ENCODE data around the gene UAP1L1. TPM values are rescaled to one million over a fixed set of nuclear protein-coding genes. Genes with fewer than 3 reads are reported as not detected.

UAP1L1 gene
- total RNA-seq, 1 donor from 2014 or later, result 11.5 TPM

GRCh38 chr9:137110147-137110910, 33.0 kb downstream of the UAP1L1 start:
- Histone ChIP-seq H3K27ac (replicated peaks) (no peak overlapping the region), H3K36me3 (peaks cover 72% of the 10 kb centered on the region), H3K27me3 (ENCODE audit: low read depth) (no peaks in the 10 kb centered on the region), H3K4me3 (no peak overlapping the region), H3K4me1 (peaks cover 16% of the 10 kb centered on the region), H3K9me3 (replicated peaks) (no peaks in the 10 kb centered on the region)
- DNase-seq, result no peak
- TF ChIP-seq, protein P1, sequence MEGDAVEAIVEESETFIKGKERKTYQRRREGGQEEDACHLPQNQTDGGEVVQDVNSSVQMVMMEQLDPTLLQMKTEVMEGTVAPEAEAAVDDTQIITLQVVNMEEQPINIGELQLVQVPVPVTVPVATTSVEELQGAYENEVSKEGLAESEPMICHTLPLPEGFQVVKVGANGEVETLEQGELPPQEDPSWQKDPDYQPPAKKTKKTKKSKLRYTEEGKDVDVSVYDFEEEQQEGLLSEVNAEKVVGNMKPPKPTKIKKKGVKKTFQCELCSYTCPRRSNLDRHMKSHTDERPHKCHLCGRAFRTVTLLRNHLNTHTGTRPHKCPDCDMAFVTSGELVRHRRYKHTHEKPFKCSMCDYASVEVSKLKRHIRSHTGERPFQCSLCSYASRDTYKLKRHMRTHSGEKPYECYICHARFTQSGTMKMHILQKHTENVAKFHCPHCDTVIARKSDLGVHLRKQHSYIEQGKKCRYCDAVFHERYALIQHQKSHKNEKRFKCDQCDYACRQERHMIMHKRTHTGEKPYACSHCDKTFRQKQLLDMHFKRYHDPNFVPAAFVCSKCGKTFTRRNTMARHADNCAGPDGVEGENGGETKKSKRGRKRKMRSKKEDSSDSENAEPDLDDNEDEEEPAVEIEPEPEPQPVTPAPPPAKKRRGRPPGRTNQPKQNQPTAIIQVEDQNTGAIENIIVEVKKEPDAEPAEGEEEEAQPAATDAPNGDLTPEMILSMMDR (IDR thresholded peaks at IDR 0.05; ENCODE audit: borderline replicate concordance), result no peak
- intact Hi-C loops (cut with micrococcal nuclease), result no loop called here

- no peak overlapping the region for H3K4me3 ChIP-seq
- no peaks in the 10 kb centered on the region for H3K9me3 ChIP-seq (replicated peaks)
- TF ChIP-seq, protein P1 (IDR thresholded peaks at IDR 0.05; ENCODE audit: borderline replicate concordance), result no peak
- no peaks in the 10 kb centered on the region for H3K27me3 ChIP-seq (ENCODE audit: low read depth)
- no peak for DNase-seq
- peaks cover 25% of the 10 kb centered on the region for H3K4me1 ChIP-seq
- peaks cover 64% of the 10 kb centered on the region for H3K36me3 ChIP-seq
- H3K27ac ChIP-seq (replicated peaks), result no peak overlapping the region
- intact Hi-C loops (cut with micrococcal nuclease), result no loop called here
Observed at GRCh38 chr9:137110911-137111787, 33.8 kb downstream of the UAP1L1 start.

GRCh38 chr9:137111788-137112563, 34.7 kb downstream of the UAP1L1 start:
- Histone ChIP-seq H3K36me3 (peaks cover 56% of the 10 kb centered on the region), H3K27ac (replicated peaks) (no peak overlapping the region), H3K4me3 (no peak overlapping the region), H3K9me3 (replicated peaks) (no peaks in the 10 kb centered on the region), H3K27me3 (ENCODE audit: low read depth) (no peaks in the 10 kb centered on the region), H3K4me1 (peaks cover 29% of the 10 kb centered on the region)
- intact Hi-C loops (cut with micrococcal nuclease), result no loop called here
- TF ChIP-seq, protein P1 (IDR thresholded peaks at IDR 0.05; ENCODE audit: borderline replicate concordance), result no peak
- no peak for DNase-seq

- DNase-seq, result no peak
- H3K9me3 ChIP-seq (replicated peaks), result no peaks in the 10 kb centered on the region
- intact Hi-C loops (cut with micrococcal nuclease), result no loop called here
Observed at GRCh38 chr9:137112564-137113384, 35.5 kb downstream of the UAP1L1 start.

More at GRCh38 chr9:137112564-137113384, 35.5 kb downstream of the UAP1L1 start:
- peak overlapping the region; percentile 94 for H3K4me3 ChIP-seq
- peaks cover 48% of the 10 kb centered on the region for H3K36me3 ChIP-seq
- TF ChIP-seq, protein P1 (IDR thresholded peaks at IDR 0.05; ENCODE audit: borderline replicate concordance), result no peak
- peaks cover 37% of the 10 kb centered on the region for H3K4me1 ChIP-seq
- H3K27me3 ChIP-seq (ENCODE audit: low read depth), result no peaks in the 10 kb centered on the region
- H3K27ac ChIP-seq (replicated peaks), result no peak overlapping the region

All from left ventricle myocardium inferior (tissue), 1 donor.